GM18907 (cell line): ENCODE data around the gene CDKAL1.

Source experiments
- ATAC-seq: cut with Tn5 transposase; IDR thresholded peaks from one replicate; pipeline ENCODE4 v1.9.1; 2021; ENCODE audit warnings: mild to moderate bottlenecking, moderate library complexity; ENCODE audit not compliant: unreplicated experiment

Gene CDKAL1

DNA sequence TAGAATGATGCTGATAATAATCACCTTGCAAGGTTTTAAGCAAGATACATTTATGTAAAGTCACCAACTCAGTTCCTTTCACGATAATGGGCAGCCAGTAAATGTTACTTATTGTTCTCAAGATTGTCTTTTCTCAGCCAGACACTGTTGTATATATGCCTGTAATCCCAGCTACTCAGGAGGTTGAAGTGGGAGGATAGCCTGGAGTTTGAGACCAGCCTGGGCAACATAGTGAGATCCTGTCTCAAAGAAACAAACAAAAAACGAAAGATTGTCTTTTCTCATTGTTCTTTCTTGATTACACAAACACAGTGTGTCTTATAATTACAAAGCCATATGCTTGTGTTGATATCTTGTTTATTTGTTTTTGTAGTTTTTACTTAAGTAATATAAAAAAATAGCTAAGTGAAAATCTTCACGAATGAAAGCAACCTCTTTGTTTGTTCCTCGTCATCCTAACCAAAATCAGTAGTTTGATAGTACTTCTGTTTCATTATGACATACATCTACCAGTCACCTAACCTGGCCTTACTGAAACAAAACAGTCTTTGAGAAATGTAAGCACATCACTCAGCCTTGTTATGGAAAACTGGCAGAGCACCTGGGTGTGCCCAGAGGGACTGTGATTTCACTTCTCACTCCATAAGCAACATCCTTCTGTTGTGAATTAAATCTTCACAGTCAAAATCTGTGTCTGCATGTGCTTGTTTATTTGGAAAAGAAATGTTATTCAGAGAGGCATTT, 623.1 kb downstream of the CDKAL1 start:
- peak; percentile 72 for ATAC-seq

DNA sequence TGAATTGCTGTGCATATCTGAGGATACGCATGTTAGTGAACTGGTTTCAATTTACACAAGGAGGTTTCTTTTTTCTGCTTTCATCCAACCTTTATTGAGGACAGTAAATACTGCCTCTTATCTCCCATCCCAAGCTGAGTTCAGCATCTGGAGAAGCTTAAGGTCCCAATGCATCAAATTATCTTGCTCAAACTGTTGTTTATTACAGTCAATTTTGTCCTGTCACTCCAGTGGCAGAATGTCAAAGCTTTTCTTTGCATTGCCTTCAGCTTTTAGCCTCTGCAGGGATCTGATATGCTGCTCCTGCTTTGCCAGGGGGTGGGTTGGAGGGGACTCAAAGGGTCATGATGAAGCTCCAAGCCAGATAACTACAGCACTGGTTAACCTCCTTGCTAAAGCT, 623.9 kb downstream of the CDKAL1 start:
- no peak for ATAC-seq

DNA sequence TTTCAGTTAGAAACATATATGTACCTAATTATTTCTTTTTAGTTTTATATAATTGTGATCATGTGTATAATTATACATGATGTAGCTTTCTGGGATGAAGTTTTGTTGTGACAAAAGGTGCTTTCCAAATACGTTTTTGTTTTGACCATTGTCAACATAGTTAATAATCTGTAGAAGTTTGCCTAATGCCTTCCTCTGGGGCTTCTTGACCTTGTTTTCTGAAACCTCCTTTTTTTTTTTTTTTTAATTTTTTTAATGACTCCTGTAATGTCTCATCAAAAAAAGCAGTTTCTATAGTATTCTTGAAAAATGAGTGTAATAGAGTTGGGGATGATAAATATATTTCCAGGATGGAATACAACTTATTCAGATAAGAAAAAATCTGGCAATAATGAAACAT, 624.6 kb downstream of the CDKAL1 start:
- ATAC-seq, result peak; percentile 64

DNA sequence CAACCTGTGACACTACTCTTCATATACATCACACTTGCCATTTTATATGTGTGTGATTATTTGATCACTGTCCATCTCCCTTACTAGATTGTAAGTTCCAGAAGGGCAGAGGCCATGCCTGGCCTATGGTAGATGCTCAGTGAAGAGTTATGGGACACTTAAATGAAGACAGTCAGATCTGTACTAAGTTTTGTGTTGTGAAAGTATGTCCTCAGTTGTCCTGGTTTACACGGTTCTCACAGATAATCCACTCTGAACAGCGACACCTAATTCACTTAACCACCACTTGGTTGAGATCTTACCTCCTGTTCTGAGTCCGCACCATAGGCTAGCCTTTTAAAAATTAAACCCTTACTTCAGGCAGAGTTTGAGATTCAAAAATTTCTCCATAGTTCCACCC, 625.2 kb downstream of the CDKAL1 start:
- peak; percentile 37 for ATAC-seq

DNA sequence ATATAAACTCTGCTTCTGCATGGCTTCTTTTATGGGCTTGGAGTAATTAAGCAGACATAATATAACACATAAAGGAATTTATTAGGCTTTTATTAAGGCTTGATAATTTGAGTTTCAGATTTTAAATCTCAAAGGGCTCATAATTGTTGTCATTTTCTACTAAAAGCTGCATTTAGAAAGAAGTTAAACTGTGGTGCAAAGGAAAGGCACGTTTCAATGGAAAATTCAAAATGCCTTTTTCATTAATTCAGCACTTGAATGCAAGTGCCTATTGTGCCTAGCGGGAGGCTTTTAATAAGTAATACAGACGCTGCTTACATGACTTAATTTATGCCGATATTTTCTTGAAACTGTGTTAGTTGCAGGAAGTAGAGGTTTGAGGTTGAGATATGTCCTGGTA, 627.5 kb downstream of the CDKAL1 start:
- no peak for ATAC-seq

DNA sequence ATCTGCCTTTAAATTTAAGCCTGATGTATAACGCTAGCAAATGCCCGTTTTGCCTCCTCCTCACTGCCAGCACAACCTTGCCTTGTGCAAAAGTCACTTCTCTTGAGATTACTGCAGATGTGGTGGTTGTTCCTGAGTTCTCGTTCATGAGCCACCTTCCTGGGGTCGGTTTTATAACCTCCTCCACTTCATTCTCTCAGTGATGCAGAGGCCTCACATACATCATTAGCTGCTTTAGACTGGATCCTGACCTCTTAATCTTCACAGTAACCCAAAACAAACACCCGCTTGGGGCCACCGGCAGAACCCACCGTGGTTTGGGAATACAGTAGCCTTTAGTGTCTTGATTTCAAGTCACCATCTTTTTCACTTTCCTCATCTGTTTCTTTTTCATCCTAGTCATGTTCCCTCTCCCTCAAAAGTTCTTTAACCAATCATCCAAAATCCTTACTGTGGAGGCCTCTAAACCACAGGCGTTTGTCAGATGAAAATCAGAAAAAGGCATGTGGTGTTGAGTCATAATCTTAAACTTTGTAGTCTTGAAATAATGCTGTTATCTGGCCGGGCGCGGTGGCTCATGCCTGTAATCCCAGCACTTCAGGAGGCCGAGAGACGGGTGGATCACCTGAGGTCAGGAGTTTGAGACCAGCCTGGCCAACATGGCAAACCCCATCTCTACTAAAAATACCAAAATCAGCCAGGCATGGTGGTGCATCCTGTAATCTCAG, 629.0 kb downstream of the CDKAL1 start:
- no peak for ATAC-seq

DNA sequence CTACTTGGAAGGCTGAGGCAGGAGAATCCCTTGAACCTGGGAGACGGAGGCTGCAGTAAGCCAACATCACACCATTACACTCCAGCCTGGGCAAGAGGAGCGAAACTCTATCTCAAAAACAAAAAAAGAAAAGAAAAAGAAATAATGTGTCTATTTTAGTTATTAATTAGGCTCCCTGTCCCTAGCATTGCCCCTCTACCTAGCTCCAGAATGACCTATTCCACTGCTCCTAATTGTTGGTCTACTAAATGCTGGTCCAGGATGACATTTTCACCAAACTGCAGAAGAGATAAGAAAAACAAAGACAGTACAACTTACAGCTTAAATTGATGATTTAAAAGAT, 629.6 kb downstream of the CDKAL1 start:
- no peak for ATAC-seq

DNA sequence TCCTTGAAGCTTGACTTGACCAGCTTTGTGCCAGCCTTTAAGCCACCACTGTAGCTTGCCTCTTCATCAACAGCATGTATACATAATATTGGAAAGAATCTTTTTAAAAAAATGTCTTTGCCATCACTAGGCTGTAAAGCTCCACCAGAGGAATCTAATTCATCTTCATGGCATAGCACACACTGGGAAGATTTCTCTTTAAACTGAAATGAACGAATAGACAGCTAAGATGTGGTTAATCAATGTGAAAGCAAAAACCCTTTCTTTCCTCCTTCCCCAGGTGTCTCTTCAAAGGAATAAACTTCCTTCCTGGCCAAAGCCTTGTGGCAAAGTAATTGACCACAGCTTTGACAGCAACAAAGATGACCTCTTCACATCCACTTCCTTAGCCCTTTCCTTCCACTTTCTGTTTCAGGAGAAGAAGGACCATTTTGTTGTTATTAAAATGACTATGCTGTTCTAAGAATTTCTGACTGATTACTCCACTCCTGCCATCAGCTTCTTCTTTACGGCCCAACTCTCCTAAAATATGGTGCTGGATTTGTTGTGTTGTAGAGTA, 630.6 kb downstream of the CDKAL1 start:
- peak; percentile 77 for ATAC-seq

DNA sequence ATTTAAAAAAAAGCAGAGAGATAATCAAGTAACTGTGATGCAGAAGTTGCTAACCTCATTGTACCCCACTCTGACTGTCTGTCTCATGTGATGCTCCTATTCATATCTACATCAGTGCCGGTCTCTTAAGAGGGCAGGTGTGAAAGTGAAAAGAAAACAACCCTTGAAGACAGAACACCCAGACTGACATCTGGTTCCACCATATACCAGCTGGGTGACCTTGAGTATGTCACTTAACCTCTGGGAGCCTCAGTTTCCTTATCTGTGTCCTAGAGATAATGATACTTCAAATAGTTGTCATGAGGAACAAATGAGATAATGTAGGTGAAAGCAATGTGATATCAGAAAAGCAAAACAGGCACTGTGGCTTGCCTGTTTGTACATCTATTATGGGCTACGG, 632.5 kb downstream of the CDKAL1 start:
- peak; percentile 71 for ATAC-seq

DNA sequence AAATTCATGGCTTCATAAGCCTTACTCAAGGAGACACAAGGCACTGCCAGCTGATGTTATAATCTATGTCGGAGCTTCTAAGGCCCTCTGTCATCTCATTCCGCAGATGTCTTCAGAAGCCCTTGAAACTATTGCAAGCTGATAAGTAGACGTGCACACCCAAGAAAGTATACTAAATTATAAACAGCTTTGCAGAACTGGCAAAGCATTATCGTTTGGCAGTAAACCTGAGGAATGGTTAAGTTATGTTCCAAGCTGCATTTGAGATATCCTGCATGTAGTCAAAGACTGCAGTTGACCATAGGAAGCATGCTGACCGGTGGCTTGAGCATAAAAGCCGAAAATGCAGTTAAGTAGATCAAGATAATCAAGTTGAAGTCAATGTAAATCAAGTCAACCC, 633.5 kb downstream of the CDKAL1 start:
- no peak for ATAC-seq

DNA sequence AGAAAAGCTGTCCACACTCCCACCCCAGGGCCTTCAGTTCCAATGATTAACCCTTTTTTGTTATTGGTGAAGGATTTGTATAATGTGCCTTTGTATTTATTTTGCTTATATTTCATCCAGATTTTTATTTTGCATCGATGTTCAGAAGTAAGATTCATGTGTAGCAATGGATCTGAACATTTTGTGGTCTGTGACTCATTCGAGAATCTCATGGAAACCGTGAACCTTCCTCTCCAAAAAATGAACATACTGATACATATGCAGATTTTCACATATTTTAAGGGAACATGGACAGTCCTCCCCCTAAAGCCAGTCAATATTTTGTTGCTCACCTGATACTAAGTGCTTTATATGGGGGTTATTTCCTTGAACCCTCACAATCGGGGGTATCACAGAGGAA, 637.5 kb downstream of the CDKAL1 start:
- no peak for ATAC-seq

DNA sequence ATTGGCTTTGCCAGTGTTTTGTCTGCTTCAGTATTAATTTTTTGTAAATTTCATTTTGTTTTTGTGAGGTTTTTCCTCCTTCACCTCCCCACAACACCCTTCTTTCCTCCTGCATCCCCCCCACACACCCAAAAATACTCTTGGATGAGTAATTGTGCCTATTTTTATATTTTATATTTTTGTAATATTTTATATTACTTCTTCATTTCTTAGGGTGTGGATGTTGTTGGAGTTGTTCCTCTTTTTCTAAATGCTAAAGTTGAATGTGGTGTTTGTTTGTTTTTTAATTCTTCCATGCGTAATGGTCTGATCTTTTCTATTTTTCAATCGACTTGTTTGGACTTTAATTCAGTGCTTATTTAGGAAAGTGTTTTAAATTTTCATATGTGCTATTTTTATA, 638.8 kb downstream of the CDKAL1 start:
- ATAC-seq, result no peak

DNA sequence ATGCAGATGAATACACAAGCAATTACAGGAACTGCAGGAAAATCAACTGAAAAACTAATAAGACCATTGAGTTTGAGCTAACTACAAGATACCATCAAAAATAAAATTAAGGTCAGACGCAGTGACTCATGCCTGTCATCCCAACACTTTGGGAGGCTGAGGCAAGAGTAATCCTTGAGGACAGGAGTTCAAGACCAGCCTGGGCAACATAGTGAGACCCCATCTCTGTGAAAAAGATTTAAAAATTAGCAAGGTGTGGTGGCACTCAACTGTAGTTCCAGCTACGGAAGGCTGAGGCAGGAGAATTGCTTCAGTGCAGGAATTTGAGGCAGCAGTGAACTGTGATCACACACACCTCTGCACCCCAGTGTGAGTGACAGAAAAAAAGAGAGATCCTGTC, 639.4 kb downstream of the CDKAL1 start:
- ATAC-seq, result no peak

DNA sequence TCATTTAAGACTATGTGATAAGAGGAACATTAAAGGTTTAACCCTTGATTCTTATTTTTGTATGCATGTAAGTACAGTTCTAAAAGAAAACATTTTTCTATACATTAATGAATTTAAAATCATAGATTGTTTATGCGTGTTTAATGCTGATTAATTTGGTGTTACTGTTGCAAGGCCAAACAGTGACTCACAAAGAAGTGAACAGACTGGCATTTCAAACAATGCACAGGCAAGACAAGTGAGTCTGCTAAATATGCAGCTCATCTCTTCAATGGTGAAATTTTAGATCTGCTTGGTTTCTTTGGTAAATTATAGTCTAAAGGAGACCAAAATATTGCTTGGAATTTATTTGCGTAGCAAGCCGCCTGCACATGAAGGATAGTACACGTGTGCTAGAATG, 641.9 kb downstream of the CDKAL1 start:
- no peak for ATAC-seq

DNA sequence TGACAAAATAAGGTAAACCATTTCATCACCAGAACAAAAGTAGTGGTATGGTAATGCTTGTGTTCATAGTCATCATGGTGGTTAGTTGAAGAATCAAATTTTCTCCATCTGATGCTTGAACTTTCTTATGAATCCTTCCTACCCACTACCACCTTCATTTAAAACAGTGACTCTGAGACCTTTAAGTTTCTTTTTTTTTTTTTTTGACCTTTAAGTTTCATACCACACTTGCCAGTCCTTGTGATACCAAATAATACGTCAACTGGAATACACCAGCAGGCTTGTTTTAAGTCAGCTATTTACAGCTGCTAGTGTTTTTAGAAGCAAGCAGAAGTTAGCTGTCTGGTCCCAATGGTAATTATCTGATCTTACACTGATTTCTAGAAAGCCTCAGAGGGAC, 645.9 kb downstream of the CDKAL1 start:
- peak; percentile 83 for ATAC-seq

DNA sequence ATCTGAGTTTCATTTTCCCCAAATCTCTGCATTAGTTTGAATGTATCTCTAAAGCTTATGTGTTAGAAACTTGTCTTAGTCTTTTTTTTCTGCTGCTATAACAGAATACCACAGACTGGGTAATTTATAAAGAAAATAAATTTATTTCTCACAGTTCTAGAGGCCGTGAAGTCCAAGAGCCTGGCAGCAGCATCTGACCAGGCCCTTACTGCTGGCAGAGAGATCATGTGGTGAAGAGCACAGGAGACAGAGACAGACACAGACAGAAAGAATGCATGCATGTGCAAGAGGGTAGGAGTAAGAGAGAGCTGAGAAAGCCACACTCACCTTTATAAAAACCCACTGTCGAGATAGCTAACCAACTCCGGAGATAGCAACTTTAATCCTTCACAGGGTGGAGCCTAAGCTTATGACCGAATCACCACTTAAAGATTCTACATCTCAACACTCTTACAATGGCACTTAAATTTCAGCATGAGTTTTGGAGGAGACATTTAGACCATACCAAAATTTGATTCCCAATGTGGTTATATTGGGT, 646.6 kb downstream of the CDKAL1 start:
- ATAC-seq, result no peak

DNA sequence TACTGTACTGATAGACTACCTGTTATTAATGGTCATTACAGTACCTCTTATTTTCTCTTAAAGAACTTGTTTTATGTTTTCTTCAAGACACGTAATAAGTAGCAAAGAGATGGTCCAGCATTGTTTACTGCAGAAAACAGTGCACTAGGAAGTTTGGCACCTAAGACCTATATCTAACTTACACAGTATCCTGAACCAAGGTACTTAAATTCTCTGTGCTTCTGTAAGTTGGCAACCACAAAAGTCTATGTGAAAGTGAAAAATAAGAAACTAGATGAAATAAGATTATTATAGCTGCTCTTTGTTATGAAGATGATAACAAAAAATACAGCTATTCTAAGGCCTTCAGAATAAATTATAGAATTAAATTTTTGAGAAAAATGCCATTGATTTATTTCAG, 647.6 kb downstream of the CDKAL1 start:
- ATAC-seq, result peak; percentile 47

DNA sequence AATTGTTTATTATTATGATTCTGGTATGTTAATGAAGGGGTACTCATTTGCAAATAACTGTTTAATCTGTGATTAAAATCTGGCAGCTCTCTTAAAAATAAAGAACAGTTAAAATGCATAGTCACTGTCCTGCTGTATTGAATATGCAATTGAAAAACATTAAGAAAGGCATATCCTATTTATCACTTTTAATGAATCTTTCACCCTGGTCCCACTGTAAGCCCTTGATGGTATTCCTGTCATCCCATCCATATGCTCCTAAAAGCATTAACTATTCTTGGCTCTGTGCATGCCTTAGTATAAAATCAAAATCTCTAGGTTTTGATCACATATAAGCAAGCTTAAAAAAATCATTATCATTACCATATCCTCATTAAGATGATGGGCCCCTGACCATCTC, 648.3 kb downstream of the CDKAL1 start:
- ATAC-seq, result no peak

DNA sequence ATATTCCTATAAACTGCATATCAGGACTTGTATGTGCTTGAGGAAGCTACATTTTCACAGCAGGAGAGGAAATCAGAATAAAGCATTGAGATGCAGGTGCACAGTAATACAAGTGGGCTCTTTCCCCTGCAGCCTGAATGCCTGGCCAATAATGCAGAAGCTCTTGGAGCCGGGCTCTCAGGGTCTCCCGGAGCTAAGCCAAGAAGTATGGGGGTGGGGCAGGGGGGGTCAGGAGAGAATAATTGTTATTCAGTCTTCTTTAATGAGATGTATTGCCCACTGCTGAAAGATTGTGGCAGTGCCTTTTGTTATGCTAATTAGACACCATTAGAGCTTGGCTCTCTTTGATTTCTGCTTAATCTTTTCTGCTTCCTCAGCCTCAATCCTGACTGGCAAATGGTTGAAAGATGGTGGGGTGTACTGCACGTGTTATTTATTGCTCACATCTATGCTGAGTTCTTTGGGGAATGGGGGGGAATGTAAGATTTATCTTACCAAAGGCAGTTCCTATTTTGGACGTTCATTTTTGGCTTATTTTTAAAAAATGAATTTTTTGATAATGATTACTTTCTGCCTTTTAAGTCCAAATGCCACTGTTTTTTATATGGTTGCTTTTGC, 651.7 kb downstream of the CDKAL1 start:
- no peak for ATAC-seq

DNA sequence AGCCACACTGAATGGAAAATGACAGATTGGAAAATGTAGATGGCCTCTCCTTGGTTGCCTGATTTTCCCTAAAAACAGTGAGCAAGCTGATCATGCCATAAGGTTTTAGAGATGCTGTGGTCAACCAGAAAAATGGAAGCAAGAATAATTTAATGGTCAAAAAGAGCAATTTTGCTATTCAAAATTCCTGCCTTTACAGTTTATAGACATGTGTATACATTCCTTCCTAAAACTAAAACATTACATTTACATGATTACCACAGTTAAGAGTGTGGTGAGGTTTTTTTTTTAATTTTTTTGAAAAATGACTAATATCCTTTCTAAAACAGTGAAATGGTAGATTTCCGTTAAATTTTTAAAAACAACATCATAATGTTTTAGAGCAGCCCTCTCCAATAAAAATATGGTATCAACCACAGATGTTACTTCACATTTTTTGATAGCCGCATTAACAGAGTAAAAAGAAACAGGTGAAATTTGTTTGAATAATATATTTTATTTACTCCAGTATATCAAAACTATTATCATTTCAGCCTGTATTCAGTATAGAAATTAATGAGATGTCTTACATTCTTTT, 652.3 kb downstream of the CDKAL1 start:
- no peak for ATAC-seq

DNA sequence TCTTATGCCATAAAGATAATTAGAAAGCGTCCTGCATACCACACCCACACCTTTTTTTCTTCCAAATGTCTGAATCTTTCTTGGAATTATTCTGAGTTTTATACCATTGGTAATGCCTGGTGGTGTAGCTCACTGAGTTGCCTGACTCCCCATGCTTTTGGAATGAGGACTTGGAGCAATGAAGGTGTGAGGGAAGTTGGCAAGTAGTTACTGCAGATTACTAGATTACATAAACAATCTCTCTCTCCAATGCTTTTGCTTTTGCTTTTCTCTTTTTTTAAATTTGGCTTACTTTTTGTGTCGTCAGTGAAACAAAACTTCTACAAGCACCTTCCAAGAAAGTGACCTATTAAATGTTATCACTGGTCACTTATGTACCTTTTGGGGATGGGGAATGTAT, 653.2 kb downstream of the CDKAL1 start:
- no peak for ATAC-seq
